IPS-NIHi7 (cell line): ENCODE measurements around the gene PPT2.
"Not testable (repeated sequence)": the region's sequence is repeated elsewhere in the genome, so short reads cannot be mapped to it uniquely, and the experiment has no call there.

ENCODE experiments used
- DNase-seq: peaks from one replicate; pipeline ENCODE4 v3.0.0; 2012; ENCODE audit warnings: mixed read lengths; ENCODE audit errors: extremely low spot score

Gene PPT2

DNA sequence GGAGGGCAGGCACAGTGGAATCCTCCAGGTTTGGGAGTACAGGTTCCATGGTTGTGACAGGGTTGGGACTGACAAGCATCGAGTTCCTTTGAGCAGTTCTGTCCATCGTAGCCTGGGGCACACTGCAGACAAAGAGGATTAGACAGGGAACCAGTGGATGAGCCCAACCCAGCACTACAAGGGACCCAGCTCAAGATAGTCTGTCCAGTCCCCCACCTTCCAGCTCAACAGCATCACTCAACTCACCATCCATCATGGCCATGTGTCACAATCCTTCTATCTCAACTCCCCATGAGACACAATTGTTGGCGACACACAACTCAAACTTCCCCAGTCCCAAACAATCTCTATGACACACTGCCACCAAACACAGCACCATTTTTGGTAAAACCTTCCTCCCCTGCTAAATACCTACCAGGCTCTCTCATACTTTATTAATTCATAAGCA lies 50.4 kb downstream of the PPT2 start:
- no peak for DNase-seq

DNA sequence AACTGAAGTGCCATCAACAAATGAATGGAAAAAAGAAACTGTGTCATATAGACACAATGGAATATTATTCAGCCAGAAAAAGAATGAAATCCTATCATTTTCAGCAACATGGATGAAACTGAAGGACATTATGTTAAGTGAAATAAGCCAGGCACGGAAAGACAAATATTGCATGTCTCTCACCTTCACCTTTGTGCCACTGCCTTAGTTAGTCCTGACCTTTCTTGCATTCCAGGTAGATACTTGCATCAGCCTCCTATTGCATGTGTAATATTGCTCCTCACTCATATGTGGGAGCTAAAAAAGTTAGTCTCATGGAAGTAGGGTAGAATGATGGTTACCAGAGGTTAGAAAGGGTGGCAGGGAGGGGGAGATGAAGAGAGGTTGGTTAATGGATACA lies 55.1 kb downstream of the PPT2 start:
- DNase-seq: no peak

DNA sequence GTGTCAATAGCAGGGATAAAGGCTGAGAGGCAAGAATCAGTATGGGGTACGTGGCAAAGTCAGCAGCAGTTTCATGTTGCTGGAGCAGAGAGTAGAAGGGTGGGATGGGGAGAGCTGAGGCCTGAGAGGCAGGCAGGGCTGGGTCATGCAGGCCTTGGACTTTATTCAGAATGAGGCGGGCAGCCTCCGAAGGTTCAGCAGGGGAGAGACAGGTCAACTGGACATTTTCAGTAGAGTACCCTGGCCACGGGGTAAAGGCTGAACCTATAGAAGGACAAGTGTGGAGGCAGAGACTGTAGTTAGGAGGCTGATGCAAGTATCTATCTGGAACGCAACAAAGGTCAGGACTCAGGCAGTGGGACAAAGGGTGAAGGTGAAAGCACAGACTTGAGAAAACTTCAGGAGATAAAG lies 56.3 kb downstream of the PPT2 start:
- DNase-seq: no peak

DNA sequence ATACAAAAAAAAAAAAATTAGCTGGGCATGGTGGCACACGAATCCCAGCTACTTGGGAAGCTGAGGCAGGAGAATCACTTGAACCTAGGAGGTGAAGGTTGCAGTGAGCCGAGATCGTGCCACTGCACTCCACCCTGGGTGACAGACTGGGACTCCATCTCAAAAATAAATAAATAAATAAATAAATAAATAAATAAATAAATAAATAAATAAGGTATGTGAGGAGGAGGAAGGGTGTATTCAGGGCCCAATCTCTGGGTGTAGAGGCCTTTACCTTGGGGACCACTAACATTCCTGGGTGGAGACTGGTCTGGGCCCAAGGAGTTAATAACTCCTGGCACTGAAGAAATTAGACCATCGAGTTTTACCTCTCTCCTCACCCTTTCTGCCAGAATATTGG lies 57.5 kb downstream of the PPT2 start:
- DNase-seq: not testable (repeated sequence)

DNA sequence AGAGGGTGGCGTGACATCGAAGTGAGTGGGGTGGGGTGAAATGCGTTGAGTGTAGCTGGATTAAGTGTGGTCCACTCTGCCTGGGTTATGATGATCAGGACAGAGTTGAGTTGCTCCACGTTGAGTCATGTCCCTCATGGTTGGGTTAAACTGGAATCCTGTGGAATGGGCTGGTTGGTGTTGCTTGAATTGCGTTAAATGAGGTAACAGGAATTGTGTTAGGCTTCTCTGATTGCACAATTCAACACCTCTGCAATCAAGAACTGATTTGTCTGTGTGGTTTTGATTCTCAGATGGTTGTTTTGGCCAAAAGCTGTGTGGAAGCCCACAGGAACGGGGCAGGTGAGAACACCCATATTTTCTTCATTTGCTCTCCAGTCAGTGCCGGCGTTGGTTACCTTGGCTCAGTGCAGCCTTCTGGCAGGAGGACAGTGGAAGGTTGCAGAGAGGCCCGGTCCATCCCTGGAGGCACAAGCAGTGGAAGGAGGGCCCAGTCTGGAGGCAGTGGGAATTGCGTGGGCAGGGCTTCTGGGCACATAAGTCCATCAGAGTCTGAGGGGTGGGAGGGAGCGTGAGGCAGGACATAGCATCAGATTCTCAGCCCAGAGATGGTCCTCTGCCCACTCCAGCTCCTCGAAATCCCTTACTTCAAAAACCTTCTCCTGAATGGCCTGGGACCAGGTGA lies 58.3 kb downstream of the PPT2 start:
- no peak for DNase-seq
